HG03045 (cell line): ENCODE data around the gene PHYKPL.
"Not testable (repeated sequence)": the region's sequence is repeated elsewhere in the genome, so short reads cannot be mapped to it uniquely, and the experiment has no call there.

Experiments
- ATAC-seq: cut with Tn5 transposase; IDR thresholded peaks from one replicate; pipeline ENCODE4 v1.9.1; 2021; ENCODE audit warnings: mild to moderate bottlenecking, moderate library complexity; ENCODE audit not compliant: unreplicated experiment

PHYKPL gene

GRCh38 chr5:178208540-178209227 lies 23.9 kb downstream of the PHYKPL start:
- no peak for ATAC-seq

- no peak for ATAC-seq
Observed at GRCh38 chr5:178207917-178208280, 24.7 kb downstream of the PHYKPL start.

GRCh38 chr5:178207183-178207916 lies 25.3 kb downstream of the PHYKPL start:
- no peak for ATAC-seq

- ATAC-seq: no peak
Observed at GRCh38 chr5:178206166-178207101, 26.2 kb downstream of the PHYKPL start.

- no peak for ATAC-seq
Observed at GRCh38 chr5:178205749-178206047, 26.9 kb downstream of the PHYKPL start.

- ATAC-seq: peak; percentile 52
Observed at GRCh38 chr5:178204935-178205748, 27.5 kb downstream of the PHYKPL start.

- peak; percentile 83 for ATAC-seq
Observed at GRCh38 chr5:178204182-178204934, 28.2 kb downstream of the PHYKPL start, which contains the start of gene HNRNPAB. Gene HNRNPAB (plus strand): TSS chr5:178204533. CDS start chr5:178204838, 305 bp downstream.

- ATAC-seq: peak; percentile 3
Observed at GRCh38 chr5:178203670-178204181, 28.9 kb downstream of the PHYKPL start.

- no peak for ATAC-seq
Observed at GRCh38 chr5:178202541-178202940, 30.1 kb downstream of the PHYKPL start.

- no peak for ATAC-seq
Observed at GRCh38 chr5:178201927-178202235, 30.7 kb downstream of the PHYKPL start.

- ATAC-seq: no peak
Observed at GRCh38 chr5:178201221-178201926, 31.2 kb downstream of the PHYKPL start.

- ATAC-seq: no peak
Observed at GRCh38 chr5:178199581-178200434, 32.8 kb downstream of the PHYKPL start.

- ATAC-seq: no peak
Observed at GRCh38 chr5:178198706-178199105, 33.9 kb downstream of the PHYKPL start.

GRCh38 chr5:178198151-178198550 lies 34.5 kb downstream of the PHYKPL start:
- ATAC-seq: not testable (repeated sequence)

- ATAC-seq: no peak
Observed at GRCh38 chr5:178196986-178197385, 35.6 kb downstream of the PHYKPL start.

- no peak for ATAC-seq
Observed at GRCh38 chr5:178196281-178196812, 36.3 kb downstream of the PHYKPL start.

GRCh38 chr5:178194026-178194425 lies 38.6 kb downstream of the PHYKPL start:
- no peak for ATAC-seq

GRCh38 chr5:178193251-178193809 lies 39.3 kb downstream of the PHYKPL start:
- no peak for ATAC-seq
